ENCODE data around the gene DMBT1. TPM values are rescaled to one million over a fixed set of nuclear protein-coding genes. Genes with fewer than 3 reads are reported as not detected.
"Not testable (repeated sequence)": the region's sequence is repeated elsewhere in the genome, so short reads cannot be mapped to it uniquely, and the experiment has no call there.

Gene DMBT1
- total and polyA plus RNA-seq, 4 experiments from 2014 or later = not detected

GRCh38 chr10:122591736-122592135 lies 31.2 kb downstream of the DMBT1 start:
- H3K4me3 Mint-ChIP-seq = no peak overlapping the region
- intact Hi-C loops (cut with micrococcal nuclease) = no loop called here
- no peak overlapping the region for H3K4me3 ChIP-seq (ENCODE audit: low read length in 2 of 2)
- no peaks in the 10 kb centered on the region for H3K9me3 ChIP-seq (ENCODE audit: control insufficient read depth in 1 of 2, low read length in 2 of 2)
- H3K4me1 ChIP-seq (ENCODE audit: insufficient read depth, low read length) = no peaks in the 10 kb centered on the region
- H3K9me3 Mint-ChIP-seq = no peaks in the 10 kb centered on the region
- CTCF ChIA-PET (ENCODE audit: partially characterized antibody) = no interaction called here
- peaks cover 0 to 2% of the 10 kb centered on the region in 2 donors for H3K27me3 Mint-ChIP-seq
- POLR2A ChIA-PET (ENCODE audit: partially characterized antibody) = no interaction called here
- no peaks in the 10 kb centered on the region for H3K36me3 ChIP-seq (ENCODE audit: insufficient read depth, low read length)
- H3K4me1 Mint-ChIP-seq = no peaks in the 10 kb centered on the region
- no peaks in the 10 kb centered on the region for H3K36me3 Mint-ChIP-seq
- no peak for DNase-seq
- no peak overlapping the region for H3K27ac ChIP-seq (ENCODE audit: low read depth, low read length)
- H3K27me3 ChIP-seq (ENCODE audit: insufficient read depth, low read length) = no peaks in the 10 kb centered on the region
- no peak overlapping the region for H3K27ac Mint-ChIP-seq

GRCh38 chr10:122592161-122592560 lies 31.6 kb downstream of the DMBT1 start:
- ChIA-PET CTCF (ENCODE audit: partially characterized antibody) (no interaction called here), POLR2A (ENCODE audit: partially characterized antibody) (no interaction called here)
- no peaks in the 10 kb centered on the region for H3K4me1 ChIP-seq (ENCODE audit: insufficient read depth, low read length)

DNA sequence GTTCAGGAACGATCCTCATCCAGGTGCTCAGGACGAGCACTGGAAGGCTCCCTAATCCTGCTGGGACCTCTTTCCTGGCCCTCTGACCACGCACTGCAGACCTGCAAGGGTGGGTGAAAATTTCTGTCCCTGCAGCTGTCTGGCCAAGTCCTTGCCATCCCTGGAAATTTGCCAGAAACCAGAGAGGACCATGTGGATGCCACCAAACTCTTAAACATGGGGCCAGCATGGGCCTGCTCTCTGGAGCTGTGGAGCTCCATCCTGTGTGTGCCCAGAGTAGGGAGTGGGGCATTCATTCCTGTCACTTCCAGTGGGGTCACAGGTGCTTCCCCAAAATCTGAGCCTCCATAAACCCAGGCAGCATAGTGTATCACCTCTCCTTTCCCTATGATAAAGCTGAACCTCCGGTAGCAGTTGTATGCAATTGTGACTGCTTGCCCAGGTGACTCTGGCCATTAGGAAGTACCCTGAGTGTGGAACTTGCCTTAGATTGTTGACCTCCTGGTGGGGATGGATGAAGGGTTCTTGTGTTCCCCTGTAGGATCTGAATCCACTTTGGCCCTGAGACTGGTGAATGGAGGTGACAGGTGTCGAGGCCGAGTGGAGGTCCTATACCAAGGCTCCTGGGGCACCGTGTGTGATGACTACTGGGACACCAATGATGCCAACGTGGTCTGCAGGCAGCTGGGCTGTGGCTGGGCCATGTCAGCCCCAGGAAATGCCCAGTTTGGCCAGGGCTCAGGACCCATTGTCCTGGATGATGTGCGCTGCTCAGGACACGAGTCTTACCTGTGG lies 57.1 kb downstream of the DMBT1 start:
- H3K4me1 Mint-ChIP-seq = no peaks in the 10 kb centered on the region
- Histone ChIP-seq H3K36me3 (ENCODE audit: insufficient read depth, low read length) (no peaks in the 10 kb centered on the region), H3K4me3 (ENCODE audit: low read length in 2 of 2) (no peak overlapping the region), H3K27ac (ENCODE audit: low read depth, low read length) (no peak overlapping the region), H3K9me3 (ENCODE audit: control insufficient read depth in 1 of 2, low read length in 2 of 2) (no peaks in the 10 kb centered on the region), H3K27me3 (ENCODE audit: insufficient read depth, low read length) (no peaks in the 10 kb centered on the region), H3K4me1 (ENCODE audit: insufficient read depth, low read length) (no peaks in the 10 kb centered on the region)
- peaks cover 2 to 5% of the 10 kb centered on the region in 2 donors for H3K27me3 Mint-ChIP-seq
- no peaks in the 10 kb centered on the region for H3K36me3 Mint-ChIP-seq
- ChIA-PET POLR2A (ENCODE audit: partially characterized antibody) (no interaction called here), CTCF (ENCODE audit: partially characterized antibody) (no interaction called here)
- no peak overlapping the region for H3K27ac Mint-ChIP-seq
- intact Hi-C loops (cut with micrococcal nuclease) = no loop called here
- H3K4me3 Mint-ChIP-seq = no peak overlapping the region
- no peaks in the 10 kb centered on the region for H3K9me3 Mint-ChIP-seq
- DNase-seq = no peak

More at GRCh38 chr10:122592161-122592560, 31.6 kb downstream of the DMBT1 start:
- Histone ChIP-seq H3K36me3 (ENCODE audit: insufficient read depth, low read length) (no peaks in the 10 kb centered on the region), H3K27ac (ENCODE audit: low read depth, low read length) (no peak overlapping the region), H3K4me3 (ENCODE audit: low read length in 2 of 2) (no peak overlapping the region), H3K9me3 (ENCODE audit: control insufficient read depth in 1 of 2, low read length in 2 of 2) (no peaks in the 10 kb centered on the region), H3K27me3 (ENCODE audit: insufficient read depth, low read length) (no peaks in the 10 kb centered on the region)
- Mint-ChIP-seq H3K27me3 (peaks cover 0 to 2% of the 10 kb centered on the region in 2 donors), H3K4me3 (no peak overlapping the region), H3K27ac (no peak overlapping the region), H3K4me1 (no peaks in the 10 kb centered on the region), H3K36me3 (no peaks in the 10 kb centered on the region), H3K9me3 (no peaks in the 10 kb centered on the region)
- intact Hi-C loops (cut with micrococcal nuclease) = no loop called here
- DNase-seq = no peak

DNA sequence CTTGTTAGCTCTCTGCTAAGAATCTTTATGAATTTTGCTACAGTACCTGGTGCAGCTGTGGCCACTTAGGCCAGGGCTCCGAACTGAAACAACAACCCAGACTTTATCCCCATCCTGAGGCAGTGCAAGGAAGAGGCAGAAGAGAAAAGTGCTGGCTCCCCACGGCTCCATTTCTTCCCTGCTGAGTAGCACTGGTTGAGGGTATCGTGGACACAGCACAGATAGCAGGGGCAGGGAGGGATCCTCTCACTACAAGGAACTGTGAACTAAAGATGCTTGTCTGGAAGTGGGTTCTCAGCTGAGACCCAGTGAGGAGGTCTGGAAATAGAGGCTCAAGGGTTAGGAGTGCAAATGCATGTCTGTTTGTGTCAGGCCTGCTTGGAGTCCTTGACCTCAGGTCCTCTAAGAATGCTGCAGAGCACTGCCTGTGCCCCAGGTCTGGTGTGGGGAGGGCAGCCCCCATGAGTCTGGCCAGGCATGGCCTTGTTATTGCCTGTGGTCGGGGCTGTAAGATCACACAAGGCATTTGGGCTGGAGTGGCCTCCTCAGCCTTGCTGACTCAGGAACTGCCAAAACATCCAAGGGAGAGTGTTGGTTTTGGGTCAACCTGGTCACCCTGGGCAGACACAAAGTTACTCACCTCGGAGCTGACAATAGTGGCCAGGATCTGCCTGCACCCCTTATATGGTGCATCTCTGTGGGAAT lies 58.1 kb downstream of the DMBT1 start:
- DNase-seq = no peak
- Mint-ChIP-seq H3K27ac (no peak overlapping the region), H3K4me3 (no peak overlapping the region), H3K4me1 (no peaks in the 10 kb centered on the region), H3K27me3 (peaks cover 5 to 7% of the 10 kb centered on the region in 2 donors), H3K36me3 (no peaks in the 10 kb centered on the region), H3K9me3 (peaks cover 0 to 2% (median 0%) of the 10 kb centered on the region in 8 donors)
- POLR2A ChIA-PET (ENCODE audit: partially characterized antibody) = no interaction called here
- no peaks in the 10 kb centered on the region for H3K9me3 ChIP-seq (ENCODE audit: control insufficient read depth in 1 of 2, low read length in 2 of 2)
- CTCF ChIA-PET (ENCODE audit: partially characterized antibody) = no interaction called here
- H3K4me3 ChIP-seq (ENCODE audit: low read length in 2 of 2) = no peak overlapping the region
- H3K27ac ChIP-seq (ENCODE audit: low read depth, low read length) = no peak overlapping the region
- no peaks in the 10 kb centered on the region for H3K4me1 ChIP-seq (ENCODE audit: insufficient read depth, low read length)
- H3K36me3 ChIP-seq (ENCODE audit: insufficient read depth, low read length) = no peaks in the 10 kb centered on the region
- intact Hi-C loops (cut with micrococcal nuclease) = no loop called here
- no peaks in the 10 kb centered on the region for H3K27me3 ChIP-seq (ENCODE audit: insufficient read depth, low read length)

GRCh38 chr10:122620961-122621360 lies 60.4 kb downstream of the DMBT1 start:
- H3K4me1 ChIP-seq (ENCODE audit: insufficient read depth, low read length); H3K4me1 Mint-ChIP-seq; H3K36me3 ChIP-seq (ENCODE audit: insufficient read depth, low read length); H3K27ac ChIP-seq (ENCODE audit: low read depth, low read length); CTCF ChIA-PET (ENCODE audit: partially characterized antibody); DNase-seq; intact Hi-C loops (cut with micrococcal nuclease); H3K9me3 Mint-ChIP-seq; POLR2A ChIA-PET (ENCODE audit: partially characterized antibody); H3K27me3 Mint-ChIP-seq; H3K27ac Mint-ChIP-seq; H3K36me3 Mint-ChIP-seq; H3K27me3 ChIP-seq (ENCODE audit: insufficient read depth, low read length); H3K9me3 ChIP-seq (ENCODE audit: control insufficient read depth in 1 of 2, low read length in 2 of 2); H3K4me3 Mint-ChIP-seq; H3K4me3 ChIP-seq (ENCODE audit: low read length in 2 of 2): not testable (repeated sequence)

GRCh38 chr10:122624546-122624945 lies 64.0 kb downstream of the DMBT1 start:
- no peak for DNase-seq
- Mint-ChIP-seq H3K4me3 (no peak overlapping the region), H3K27ac (peak overlapping the region in 1 of 7 donors; percentile 27), H3K4me1 (no peaks in the 10 kb centered on the region), H3K27me3 (peaks cover 2 to 7% of the 10 kb centered on the region in 2 donors), H3K36me3 (no peaks in the 10 kb centered on the region), H3K9me3 (peaks cover 0 to 2% (median 0%) of the 10 kb centered on the region in 8 donors)
- Histone ChIP-seq H3K27me3 (ENCODE audit: insufficient read depth, low read length) (no peaks in the 10 kb centered on the region), H3K9me3 (ENCODE audit: control insufficient read depth in 1 of 2, low read length in 2 of 2) (no peaks in the 10 kb centered on the region), H3K4me3 (ENCODE audit: low read length in 2 of 2) (no peak overlapping the region), H3K27ac (ENCODE audit: low read depth, low read length) (no peak overlapping the region), H3K4me1 (ENCODE audit: insufficient read depth, low read length) (no peaks in the 10 kb centered on the region), H3K36me3 (ENCODE audit: insufficient read depth, low read length) (no peaks in the 10 kb centered on the region)
- intact Hi-C loops (cut with micrococcal nuclease) = no loop called here
- ChIA-PET CTCF (ENCODE audit: partially characterized antibody) (no interaction called here), POLR2A (ENCODE audit: partially characterized antibody) (no interaction called here)

DNA sequence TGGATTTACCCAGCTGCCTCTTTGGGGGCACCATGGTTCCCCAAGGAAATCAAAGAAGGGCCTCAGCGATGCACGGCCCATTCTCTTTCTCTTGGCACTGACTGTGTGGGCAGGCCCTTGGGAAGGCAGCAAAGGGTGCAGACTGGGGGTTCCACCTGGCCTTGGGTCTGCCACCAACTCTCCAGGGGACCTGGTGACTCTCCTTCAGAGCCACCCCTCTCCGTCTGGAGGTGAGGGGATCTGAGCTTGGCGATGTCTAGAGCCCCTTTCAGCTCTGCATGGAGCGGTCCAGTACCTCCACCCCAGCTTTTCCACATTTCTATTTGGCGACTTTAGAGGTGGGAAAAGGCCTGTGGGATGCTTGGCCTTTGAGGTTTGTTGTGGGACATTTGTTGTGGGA lies 70.0 kb downstream of the DMBT1 start:
- H3K36me3 ChIP-seq (ENCODE audit: insufficient read depth, low read length) = no peaks in the 10 kb centered on the region
- no peaks in the 10 kb centered on the region for H3K9me3 ChIP-seq (ENCODE audit: control insufficient read depth in 1 of 2, low read length in 2 of 2)
- no peak for DNase-seq
- H3K36me3 Mint-ChIP-seq = no peaks in the 10 kb centered on the region
- ChIA-PET CTCF (ENCODE audit: partially characterized antibody) (no interaction called here), POLR2A (ENCODE audit: partially characterized antibody) (no interaction called here)
- no peaks in the 10 kb centered on the region for H3K4me1 Mint-ChIP-seq
- H3K27ac Mint-ChIP-seq = no peak overlapping the region
- no peak overlapping the region for H3K4me3 ChIP-seq (ENCODE audit: low read length in 2 of 2)
- H3K4me3 Mint-ChIP-seq = no peak overlapping the region
- intact Hi-C loops (cut with micrococcal nuclease) = no loop called here
- H3K27me3 Mint-ChIP-seq = peaks cover 0 to 1% of the 10 kb centered on the region in 2 donors
- H3K27ac ChIP-seq (ENCODE audit: low read depth, low read length) = no peak overlapping the region
- H3K4me1 ChIP-seq (ENCODE audit: insufficient read depth, low read length) = no peaks in the 10 kb centered on the region
- no peaks in the 10 kb centered on the region for H3K27me3 ChIP-seq (ENCODE audit: insufficient read depth, low read length)
- H3K9me3 Mint-ChIP-seq = no peaks in the 10 kb centered on the region
